ENCODE data around the gene CNTNAP2.
A peak's percentile ranks its signal among the peaks of the same experiment; 100 is the strongest.
"Not testable (repeated sequence)": the region's sequence is repeated elsewhere in the genome, so short reads cannot be mapped to it uniquely, and the experiment has no call there.

CNTNAP2 gene

DNA sequence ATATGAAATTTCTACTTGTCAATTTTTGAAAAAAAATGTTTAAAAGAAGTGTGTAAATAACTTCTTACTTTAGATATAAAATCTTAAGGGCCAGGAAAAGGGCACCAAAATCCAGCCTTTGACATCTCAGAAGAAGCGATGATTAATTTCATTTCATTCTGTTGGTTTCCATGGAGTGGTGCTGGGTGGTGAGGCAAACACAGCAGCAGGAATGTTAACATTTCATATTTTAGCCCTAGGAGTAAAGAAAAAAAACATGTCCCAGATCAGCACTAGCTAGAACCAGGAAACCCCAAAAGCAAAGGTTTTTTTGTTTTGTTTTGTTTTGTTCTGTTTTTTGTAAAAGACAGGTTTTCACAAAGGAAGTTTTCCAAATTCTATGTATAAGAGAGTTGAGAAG lies 2175.2 kb downstream of the CNTNAP2 start:
- no peak for DNase-seq

DNA sequence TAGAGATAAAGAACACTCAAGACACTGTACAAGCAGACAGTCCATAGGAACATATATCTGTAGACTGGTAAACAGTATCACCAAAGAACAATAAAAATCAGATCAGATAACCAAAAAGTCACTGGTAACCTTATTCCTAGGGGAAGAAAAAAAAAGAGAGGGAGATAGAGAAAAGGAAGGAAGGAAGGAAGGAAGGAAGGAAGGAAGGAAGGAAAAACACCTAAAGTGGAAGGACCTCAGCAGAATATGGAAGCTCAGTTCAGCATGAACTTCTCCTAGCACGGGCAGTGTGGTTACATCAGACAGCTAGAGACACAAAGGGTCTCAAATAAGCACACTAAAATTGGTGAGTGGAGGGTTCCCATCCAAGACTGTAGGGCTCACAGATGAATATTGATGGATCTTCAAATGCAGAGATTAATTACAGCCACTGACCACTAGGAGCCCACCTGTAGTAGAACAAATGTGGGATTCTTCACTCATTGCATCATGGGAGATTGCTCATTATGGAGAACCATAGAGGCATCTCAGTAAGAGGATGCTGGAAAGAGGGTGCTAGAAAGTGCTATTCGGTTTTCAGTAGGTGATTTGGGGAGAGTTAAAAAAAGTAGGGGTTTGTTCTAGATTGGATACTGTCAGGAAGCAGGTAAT lies 2180.5 kb downstream of the CNTNAP2 start:
- DNase-seq: no peak

DNA sequence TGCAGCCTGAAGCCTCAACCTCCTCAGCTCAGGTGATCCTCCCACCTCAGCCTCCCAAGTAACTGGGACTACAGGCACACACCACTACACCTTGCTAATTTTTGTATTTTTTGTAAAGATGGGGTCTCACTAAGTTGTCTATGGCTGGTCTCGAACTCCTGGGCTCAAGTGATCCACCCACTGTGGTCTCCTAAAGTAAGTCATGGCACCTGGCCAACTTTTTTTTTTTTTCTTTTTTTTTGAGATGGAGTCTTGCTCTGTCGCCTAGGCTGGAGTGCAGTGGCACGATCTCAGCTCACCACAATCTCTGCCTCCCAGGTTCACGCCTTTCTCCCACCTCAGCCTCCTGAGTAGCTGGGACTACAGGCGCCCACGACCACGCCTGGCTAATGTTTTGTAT lies 2182.2 kb downstream of the CNTNAP2 start:
- not testable (repeated sequence) for DNase-seq

DNA sequence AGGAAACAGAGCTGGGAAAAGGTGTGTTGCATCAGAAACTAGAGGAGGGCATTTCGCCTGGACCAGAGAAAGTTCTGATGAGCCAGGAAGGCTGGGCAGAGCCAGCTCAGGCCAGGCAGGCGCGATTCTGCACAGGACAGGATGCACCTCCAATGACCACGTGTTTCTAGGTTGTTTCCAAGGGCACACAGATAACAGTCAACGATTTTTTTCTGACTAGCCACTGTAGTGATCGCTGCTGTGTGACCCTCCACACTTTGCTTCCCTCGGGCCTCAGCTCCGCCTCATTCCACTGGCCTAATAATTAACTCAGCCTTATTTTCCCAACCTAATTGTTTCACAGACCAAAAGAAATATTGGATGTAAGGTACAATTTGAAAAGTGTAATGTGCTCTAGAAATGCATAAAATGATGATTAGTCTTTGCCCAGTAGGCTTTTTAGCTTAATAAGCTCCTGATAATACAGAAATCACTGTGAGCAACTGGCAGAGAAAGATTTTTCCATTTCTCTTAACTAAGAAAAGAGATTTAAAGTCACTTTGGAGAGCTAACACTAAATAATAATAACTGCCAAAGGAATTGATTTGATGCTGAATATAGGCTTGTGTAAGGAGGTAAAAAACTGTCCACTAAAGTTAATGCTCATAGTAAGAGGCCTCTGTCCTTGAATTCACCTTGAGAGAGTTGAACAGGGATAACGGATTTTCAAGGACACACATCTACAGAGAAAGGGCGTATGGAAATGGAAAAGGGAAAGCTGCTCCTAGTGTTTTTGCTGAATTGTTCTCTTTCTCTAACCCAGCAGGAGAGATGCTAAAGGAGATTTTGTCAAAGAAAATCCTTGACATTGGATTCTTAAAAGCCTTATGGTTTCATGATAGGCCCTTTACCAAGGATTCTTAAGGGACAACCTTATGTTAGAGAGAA lies 2183.0 kb downstream of the CNTNAP2 start:
- DNase-seq: no peak

DNA sequence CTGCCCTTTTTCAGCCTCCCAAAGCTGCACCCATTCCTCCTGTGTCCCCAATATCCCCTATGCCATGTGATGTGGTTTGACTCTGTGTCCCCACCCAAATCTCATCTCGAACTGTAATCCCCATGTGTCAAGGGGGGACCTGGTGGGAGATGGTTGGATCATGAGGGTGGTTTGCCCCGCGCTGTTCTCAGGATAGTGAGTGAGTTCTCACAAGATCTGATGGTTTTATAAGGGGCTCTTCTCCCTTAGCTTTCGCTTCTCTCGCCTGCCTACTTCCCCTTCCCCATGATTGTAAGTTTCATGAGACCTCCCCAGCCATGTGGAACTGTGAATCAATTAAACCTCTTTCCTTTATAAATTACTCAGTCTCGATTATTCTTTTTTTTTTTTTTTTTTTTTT lies 2185.8 kb downstream of the CNTNAP2 start:
- not testable (repeated sequence) for DNase-seq

DNA sequence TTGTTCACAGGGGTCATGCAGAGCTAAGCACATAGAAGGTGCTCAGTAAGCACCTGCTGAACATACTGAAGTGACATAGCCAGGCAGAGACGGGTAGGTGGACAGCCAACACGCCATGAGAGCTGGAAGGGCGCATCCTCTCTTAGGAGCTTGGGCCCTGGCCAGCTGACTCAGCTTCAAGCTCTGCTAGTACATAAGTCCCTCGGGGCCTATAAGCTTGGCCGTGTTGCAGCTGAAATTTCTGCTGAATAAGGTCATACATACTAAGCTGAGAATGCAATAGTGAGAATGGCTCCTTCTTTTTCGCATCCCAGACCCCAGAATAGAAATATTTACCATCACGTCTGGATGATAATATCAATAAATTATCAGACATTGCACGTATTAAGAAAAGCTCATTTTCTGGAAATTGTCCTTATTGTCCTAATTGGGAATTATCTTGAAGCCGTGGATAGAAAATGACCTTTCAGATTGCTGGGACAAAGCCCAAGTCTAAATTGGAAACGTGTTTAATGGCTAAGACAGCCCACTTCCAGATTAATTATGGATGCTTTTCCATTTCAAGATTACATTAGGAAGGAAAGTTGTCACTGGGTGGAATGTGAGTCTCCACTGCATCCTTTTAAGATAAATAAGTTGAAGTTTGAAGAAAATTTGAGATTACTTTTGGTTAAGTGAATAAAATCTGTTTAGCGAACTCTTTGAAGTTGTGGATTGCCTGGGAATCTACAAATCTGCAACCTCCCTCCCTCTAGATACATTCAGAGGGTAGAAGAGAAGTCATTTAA lies 2186.9 kb downstream of the CNTNAP2 start:
- DNase-seq: no peak

DNA sequence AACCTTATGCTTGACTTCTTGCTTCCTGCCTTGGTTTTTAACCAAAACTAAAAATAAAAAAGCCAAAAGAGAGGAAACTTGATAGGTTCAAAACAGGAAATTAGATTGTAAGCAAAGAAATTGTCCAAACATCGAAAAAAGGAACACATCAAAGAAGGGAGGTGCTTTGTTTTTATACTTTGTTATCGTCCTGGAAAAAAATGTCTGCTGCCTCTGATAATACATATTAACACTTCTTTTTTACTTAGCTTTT lies 2187.4 kb downstream of the CNTNAP2 start:
- DNase-seq: peak in 1 of 4 experiments; percentile 10

DNA sequence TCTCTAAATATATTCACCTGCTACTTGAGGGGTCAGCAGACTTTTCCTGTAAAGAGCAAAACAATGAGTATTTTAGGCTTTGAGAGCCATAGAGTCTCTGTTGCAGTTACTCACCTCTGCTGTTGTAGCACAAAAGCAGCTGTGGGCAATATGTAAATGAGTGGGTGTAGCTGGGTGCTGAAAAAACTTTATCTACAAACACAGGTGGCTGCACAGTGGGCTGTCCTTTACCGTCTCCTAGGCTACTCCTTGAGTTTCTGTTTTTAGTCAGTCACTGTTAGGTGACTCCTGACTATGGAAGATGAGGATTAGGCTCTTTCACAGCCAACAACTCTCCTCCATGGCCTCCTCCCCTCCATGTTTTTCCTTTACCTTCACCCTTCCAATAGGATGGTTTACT lies 2187.9 kb downstream of the CNTNAP2 start:
- no peak for DNase-seq

DNA sequence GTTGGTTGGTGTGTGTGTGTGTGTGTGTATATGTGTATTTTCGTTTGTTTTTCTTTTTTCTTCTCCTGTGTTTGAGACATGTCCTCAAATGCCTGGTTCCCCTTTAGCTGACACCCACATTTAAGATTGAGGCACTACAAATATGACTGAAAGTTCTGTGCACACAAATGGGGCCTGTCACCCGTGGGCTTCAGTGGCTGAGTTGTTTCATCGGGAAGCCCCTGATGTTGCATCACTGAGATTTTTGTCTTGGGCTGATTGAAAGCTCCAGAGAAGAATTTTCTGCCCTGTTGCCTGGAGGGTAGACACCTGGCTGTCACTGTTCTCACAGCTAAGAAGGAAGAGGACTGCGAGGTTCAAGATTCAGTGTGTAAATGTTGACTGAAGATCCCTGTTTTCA lies 2190.2 kb downstream of the CNTNAP2 start:
- peak; percentile 17 to 59 (median 30) for DNase-seq

DNA sequence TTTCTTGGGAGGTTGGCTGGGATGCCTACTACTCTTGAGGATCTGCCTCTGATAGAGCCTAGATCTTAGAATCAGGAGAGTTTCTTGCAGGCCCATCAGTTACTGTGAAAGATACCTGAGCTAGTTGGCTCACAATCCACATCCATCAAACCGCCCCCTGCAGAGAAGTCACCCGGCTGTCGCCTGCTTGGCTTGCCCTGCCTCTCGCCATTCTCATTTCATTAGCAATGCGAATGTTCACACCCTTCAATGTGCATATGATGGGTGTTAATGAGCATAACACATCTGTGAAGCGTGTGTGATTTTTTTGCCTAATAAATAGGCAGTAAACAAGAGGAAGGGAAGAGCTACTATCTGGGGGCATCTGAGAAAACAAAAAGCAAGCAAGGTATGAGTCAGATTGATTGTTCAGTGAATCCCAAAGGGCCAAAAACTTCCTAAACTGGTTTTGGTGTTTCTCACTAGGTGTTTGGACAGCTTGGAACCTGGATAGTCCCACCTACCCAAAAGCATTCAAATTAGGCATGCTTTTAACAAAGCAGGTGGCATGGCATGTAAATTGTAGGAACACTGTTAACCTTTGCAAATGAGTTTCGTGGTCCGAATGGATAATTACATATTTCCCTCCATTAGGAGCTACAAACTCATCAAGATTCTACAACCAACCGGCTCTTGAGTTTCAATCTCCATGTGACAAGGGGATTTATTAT lies 2201.7 kb downstream of the CNTNAP2 start:
- DNase-seq: no peak

DNA sequence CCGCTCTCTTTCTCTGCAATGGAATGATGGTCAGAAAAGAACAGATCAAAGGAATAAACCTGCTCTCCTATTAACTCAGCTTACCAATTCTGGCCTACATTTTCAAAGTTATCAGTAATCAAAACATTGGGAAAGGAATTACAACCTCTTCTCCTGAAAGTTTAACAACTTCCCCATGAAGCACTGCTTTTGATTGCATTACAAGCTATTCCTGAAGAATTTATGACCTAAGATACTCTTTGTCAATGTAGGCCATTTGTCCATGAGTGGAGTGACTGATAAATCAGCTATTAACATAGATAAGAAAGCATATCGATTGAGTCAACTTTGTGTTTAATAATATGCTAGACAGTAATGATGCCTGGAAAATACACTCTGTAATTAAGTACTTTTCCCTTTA lies 2202.2 kb downstream of the CNTNAP2 start:
- DNase-seq: no peak

DNA sequence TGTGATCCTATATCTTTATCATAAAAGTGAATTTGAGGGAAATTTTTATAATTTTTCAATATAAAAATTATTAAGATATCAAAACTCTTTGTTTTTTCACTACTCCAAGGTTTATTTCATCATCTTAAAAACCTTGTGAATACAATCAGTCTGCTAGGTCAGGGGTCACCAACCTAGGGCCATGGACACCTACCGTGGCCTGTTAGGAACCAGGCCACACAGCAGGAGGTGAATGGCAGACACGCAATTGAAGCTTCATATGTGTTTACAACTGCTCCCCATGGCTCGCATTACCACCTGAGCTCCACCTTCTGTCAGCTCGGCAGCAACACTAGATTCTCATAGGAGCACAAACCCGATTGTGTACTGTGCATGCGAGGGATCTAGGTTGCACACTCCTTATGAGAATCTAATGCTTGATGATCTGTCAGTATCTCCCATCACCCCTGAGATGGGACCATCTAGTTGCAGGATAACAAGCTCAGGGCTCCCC lies 2202.8 kb downstream of the CNTNAP2 start:
- no peak for DNase-seq

DNA sequence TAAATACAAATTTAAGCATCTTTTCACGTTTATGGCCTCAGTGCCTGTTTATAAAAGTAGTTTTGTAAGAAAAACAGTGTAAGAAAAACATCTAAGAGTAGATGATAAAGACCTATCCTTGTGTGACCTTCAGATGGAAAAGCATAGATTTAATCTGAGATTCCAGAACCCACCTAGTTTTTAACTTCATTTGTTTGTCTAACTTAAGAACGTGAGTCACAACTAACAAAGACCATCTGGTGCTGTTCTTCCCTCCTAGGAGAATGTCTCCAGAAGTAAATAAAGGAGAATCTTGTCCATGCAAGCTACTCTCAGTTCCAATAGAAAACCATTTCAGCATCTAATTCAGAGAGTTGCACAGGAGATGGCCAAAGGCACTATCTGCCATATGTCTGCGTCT lies 2208.6 kb downstream of the CNTNAP2 start:
- DNase-seq: no peak

DNA sequence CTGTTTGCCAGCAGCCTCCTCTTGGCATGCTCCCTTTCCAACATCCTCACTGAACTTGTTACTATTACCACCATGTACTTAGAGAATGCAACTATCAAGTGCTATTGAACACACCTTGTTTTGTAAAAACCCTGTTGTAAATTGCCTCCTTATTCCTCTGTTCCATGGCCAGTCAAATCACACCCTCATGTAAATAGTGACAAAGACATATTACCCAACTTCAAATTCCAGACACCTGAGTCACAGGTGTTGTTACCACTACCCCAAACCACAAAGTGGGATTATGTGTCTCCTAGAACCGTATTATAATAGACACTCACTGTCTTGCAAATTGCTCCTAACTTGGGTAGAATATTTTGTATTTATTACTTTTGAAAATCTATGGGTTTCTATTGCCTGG lies 2210.8 kb downstream of the CNTNAP2 start:
- no peak for DNase-seq

DNA sequence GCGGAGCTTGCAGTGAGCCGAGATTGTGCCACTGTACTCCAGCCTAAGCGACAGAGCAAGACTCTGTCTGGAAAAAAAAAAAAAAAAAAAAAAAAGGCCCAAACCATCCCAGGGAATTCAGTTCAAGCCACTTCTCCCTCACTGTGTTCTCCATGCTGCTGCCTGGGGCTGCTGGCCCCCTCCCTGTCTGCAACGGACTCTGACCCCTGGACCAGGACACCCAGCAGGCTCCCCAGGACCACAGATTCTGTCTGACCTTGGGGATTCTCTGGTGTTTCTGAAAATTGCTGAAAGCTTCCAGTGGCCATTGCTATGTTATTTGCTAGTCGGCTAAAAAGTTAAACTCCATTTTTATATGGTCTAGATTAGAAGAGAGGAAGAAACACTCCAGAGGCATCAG lies 2212.3 kb downstream of the CNTNAP2 start:
- DNase-seq: no peak

DNA sequence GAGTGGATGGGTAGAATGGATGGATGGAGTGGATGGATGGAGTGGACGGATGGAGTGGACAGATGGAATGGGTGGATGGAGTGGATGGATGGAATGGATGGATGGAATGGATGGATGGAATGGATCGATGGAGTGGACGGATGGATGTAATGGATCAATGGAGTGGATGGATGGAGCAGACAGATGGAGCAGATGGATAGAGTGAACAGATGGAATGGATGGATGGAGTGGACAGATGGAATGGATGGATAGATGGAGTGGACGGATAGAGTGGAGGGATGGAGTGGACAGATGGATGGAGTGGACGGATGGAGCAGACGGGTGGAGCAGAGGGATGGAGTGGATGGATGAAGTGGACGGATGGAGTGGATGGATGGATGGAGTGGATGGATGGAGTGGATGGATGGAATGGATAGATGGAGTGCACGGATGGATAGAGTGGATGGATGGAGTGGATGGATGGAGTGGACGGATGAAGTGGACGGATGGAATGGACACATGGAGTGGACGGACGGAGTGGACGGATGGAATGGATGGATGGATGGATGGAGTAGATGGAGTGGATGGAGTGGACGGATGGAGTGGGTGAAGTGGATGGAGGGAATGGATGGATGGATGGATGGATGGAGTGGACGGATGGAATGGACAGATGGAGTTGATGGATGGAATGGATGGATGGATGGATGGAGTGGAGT lies 2213.7 kb downstream of the CNTNAP2 start:
- no peak for DNase-seq

DNA sequence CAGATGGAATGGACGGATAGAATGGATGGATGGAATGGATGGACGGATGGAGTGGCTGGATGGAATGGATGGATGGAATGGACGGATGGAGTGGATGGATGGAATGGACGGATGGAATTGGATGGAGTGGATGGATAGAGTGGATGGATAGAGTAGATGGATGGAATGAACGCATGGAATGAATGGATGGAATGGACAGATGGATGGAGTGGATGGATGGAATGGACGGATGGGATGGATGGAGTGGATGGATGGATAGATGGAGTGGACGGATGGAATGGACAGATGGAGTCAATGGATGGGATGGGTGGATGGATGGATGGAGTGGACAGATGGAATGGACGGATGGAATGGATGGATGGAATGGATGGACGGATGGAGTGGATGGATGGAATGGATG lies 2214.2 kb downstream of the CNTNAP2 start:
- DNase-seq: no peak

DNA sequence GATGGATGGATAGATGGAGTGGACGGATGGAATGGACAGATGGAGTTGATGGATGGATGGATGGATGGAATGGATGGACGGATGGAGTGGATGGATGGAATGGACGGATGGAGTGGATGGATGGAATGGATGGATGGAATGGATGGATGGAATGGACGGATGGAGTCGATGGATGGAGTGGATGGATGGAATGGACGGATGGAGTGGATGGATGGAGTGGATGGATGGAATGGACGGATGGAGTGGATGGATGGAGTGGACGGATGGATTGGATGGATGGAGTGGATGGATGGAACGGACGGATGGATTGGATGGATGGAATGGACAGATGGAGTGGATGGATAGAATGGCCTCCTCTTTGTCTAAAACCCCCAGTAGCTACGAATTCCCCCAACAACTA lies 2214.9 kb downstream of the CNTNAP2 start:
- DNase-seq: not testable (repeated sequence)

DNA sequence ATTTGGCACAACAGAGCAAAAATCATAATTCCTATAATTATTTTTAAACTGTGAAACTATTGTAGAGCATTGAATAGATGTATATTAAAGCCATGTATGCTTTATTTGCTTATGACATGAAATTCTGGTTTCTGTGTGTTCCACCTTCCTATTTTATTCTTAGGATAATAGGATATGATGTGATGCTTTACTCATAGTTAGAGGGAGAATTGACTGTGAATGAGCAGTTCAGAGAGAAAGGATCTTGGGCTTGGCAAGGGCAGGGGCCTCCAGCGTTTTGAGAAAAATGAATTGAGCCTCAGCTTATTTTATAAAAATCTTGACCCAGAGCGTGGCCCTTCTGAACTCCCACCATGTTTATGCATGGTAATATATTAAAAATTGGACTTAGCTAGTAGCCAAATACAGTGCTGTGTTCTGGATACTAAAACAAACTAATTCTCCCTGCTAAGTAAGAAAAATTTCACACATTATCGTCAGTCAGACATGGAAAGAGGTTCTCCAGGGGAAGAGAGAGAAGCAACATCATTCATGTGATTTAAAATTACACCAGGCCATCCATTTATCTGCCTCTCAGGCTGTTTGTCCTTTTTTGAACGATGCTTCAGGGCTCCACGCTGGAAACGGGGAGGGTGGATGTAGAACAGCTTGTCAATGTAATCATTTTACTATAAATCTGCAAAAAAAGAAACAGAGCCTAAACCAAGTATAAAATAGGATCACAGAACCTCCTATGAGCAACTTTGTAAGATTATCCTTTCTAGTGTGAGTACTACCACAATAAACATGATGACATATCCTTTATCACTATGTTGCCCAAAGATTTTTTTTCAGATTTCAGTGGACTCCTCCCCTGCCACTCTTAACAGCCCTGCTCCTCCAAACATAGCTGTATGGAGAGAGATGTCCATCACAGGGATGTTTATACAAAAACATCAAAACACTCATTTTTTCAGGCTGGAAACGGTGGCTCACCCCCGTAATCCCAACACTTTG lies 2215.9 kb downstream of the CNTNAP2 start:
- DNase-seq: no peak

DNA sequence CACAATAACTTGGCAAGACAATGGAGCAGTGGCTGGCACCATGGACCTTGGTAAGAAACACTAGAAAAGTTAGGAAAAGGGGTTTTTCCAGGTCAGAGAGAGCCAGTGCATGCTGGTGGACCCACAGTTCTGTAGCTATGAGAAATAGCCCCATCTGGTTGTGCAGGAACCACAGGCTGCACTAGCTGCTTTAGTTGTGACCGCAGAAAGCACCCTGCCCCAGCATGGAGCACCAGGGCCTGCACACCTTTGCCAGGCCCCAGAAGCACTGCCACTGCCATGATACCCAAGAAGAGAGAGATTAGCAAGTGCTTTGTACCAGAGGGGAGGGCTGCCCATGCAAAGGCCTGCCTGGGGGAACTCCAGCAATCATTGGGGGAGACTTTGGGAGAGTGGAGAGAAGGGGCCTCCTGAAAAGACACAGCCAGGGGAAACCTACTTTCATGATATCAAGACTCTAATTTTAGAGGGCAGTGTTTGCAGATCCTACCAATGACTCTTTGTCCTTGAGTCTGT lies 2217.9 kb downstream of the CNTNAP2 start:
- no peak for DNase-seq

All from suppressor macrophage (primary cell).